ENCODE data around the gene TCOF1.
A peak's percentile ranks its signal among the peaks of the same experiment; 100 is the strongest.

Gene TCOF1

GRCh38 chr5:150315245-150315644 lies 42.3 kb upstream of the TCOF1 start:
- H2BK15ac ChIP-seq (ENCODE audit: low read depth, poor library complexity, severe bottlenecking), result no peak overlapping the region
- no peak overlapping the region for H3K18ac ChIP-seq (ENCODE audit: low read depth in 1 of 2, low read length in 2 of 2)
- no peak overlapping the region for H3K27ac ChIP-seq (ENCODE audit: low read length, poor library complexity, severe bottlenecking)
- H4K8ac ChIP-seq (ENCODE audit: low read length), result no peak overlapping the region
- DNase-seq, result no peak
- H3K9ac ChIP-seq (ENCODE audit: low read length), result no peak overlapping the region
- H3K4me2 ChIP-seq (ENCODE audit: low read length, poor library complexity, severe bottlenecking), result no peak overlapping the region
- H2BK5ac ChIP-seq (ENCODE audit: low read depth, low read length, poor library complexity, severe bottlenecking), result no peak overlapping the region
- no peak overlapping the region for H3K23ac ChIP-seq (ENCODE audit: low read length in 2 of 2)
- no peak overlapping the region for H2BK12ac ChIP-seq (ENCODE audit: low read length in 2 of 2)
- no peak overlapping the region for H3K4me3 ChIP-seq (ENCODE audit: insufficient read depth in 1 of 2, low read depth in 1 of 2, low read length in 2 of 2)
- no peak overlapping the region for H2BK120ac ChIP-seq (ENCODE audit: low read depth, low read length)
- peak overlapping the region; percentile 82 for H2AK5ac ChIP-seq (ENCODE audit: low read length, severe bottlenecking)
- H3K4ac ChIP-seq (ENCODE audit: low read depth in 1 of 2, low read length in 2 of 2), result no peak overlapping the region
- no peak overlapping the region for H3K14ac ChIP-seq (ENCODE audit: low read length in 2 of 2)
- over 99% methylated on average over 3 of the region's 4 CpGs for WGBS
- no peaks in the 10 kb centered on the region for H3K9me3 ChIP-seq (ENCODE audit: control insufficient read depth, low read length)
- no peaks in the 10 kb centered on the region for H3K27me3 ChIP-seq (ENCODE audit: control insufficient read depth in 1 of 2, insufficient read depth in 1 of 2, low read length in 2 of 2)
- H3K36me3 ChIP-seq (ENCODE audit: control insufficient read depth in 1 of 2, insufficient read depth in 2 of 2, low read depth in 1 of 2, low read length in 2 of 2), result no peaks in the 10 kb centered on the region
- H3K4me1 ChIP-seq (ENCODE audit: control insufficient read depth, insufficient read depth, low read depth, low read length), result peaks cover 31% of the 10 kb centered on the region
- H2AFZ ChIP-seq (ENCODE audit: low read depth, low read length), result no peak overlapping the region
- no peaks in the 10 kb centered on the region for H3K79me1 ChIP-seq (replicated peaks; ENCODE audit: low read length, poor library complexity, severe bottlenecking)
- no peak overlapping the region for H4K91ac ChIP-seq (ENCODE audit: low read length)

DNA sequence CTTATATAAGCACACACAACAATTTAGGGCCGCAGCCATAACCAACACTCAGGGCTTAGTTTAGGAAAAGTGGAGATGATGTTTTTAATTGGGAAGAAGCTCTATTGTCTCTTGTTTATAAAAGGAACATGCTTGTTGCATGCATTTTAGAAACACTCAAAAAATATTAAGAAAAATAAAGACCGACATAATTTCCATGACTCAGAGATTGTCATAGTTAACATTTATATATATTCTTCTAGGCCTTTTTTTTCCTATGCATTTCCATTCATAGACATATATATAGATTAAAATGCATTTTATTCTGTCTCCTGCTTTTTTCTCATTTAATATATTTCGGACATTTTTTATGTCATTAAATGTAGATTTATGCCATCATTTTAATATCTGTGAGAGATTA lies 41.2 kb upstream of the TCOF1 start:
- H2BK15ac ChIP-seq (ENCODE audit: low read depth, poor library complexity, severe bottlenecking), result no peak overlapping the region
- no CpG with 5 or more reads among the region's 3 CpGs for WGBS

GRCh38 chr5:150317048-150318003 lies 40.2 kb upstream of the TCOF1 start:
- Histone ChIP-seq H3K36me3 (ENCODE audit: control insufficient read depth in 1 of 2, insufficient read depth in 2 of 2, low read depth in 1 of 2, low read length in 2 of 2) (no peaks in the 10 kb centered on the region), H3K4me2 (ENCODE audit: low read length, poor library complexity, severe bottlenecking) (peak overlapping the region; percentile 1), H3K9ac (ENCODE audit: low read length) (peak overlapping the region; percentile 64), H4K8ac (ENCODE audit: low read length) (peak overlapping the region; percentile 8), H2BK15ac (ENCODE audit: low read depth, poor library complexity, severe bottlenecking) (peak overlapping the region; percentile 38), H2BK5ac (ENCODE audit: low read depth, low read length, poor library complexity, severe bottlenecking) (peak overlapping the region; percentile 58), H2BK120ac (ENCODE audit: low read depth, low read length) (peak overlapping the region; percentile 22), H2AK5ac (ENCODE audit: low read length, severe bottlenecking) (peak overlapping the region; percentile 93), H3K9me3 (ENCODE audit: control insufficient read depth, low read length) (no peaks in the 10 kb centered on the region), H3K18ac (ENCODE audit: low read depth in 1 of 2, low read length in 2 of 2) (peak overlapping the region; percentile 34 to 67), H3K79me1 (replicated peaks; ENCODE audit: low read length, poor library complexity, severe bottlenecking) (no peaks in the 10 kb centered on the region), H3K27ac (ENCODE audit: low read length, poor library complexity, severe bottlenecking) (peak overlapping the region; percentile 91), H3K4me3 (ENCODE audit: insufficient read depth in 1 of 2, low read depth in 1 of 2, low read length in 2 of 2) (peak overlapping the region in 1 of 2 experiments; percentile 55), H3K4me1 (ENCODE audit: control insufficient read depth, insufficient read depth, low read depth, low read length) (peaks cover 29% of the 10 kb centered on the region), H3K4ac (ENCODE audit: low read depth in 1 of 2, low read length in 2 of 2) (no peak overlapping the region), H3K27me3 (ENCODE audit: control insufficient read depth in 1 of 2, insufficient read depth in 1 of 2, low read length in 2 of 2) (no peaks in the 10 kb centered on the region), H4K91ac (ENCODE audit: low read length) (peak overlapping the region; percentile 12), H3K14ac (ENCODE audit: low read length in 2 of 2) (no peak overlapping the region), H3K23ac (ENCODE audit: low read length in 2 of 2) (no peak overlapping the region), H2AFZ (ENCODE audit: low read depth, low read length) (no peak overlapping the region), H2BK12ac (ENCODE audit: low read length in 2 of 2) (peak overlapping the region in 1 of 2 experiments; percentile 50)
- WGBS, result 3% methylated on average over 11 of the region's 11 CpGs
- peak; percentile 98 for DNase-seq

More for the DNA sequence above, 41.2 kb upstream of the TCOF1 start:
- no peak overlapping the region for H3K4ac ChIP-seq (ENCODE audit: low read depth in 1 of 2, low read length in 2 of 2)
- no peak overlapping the region for H4K91ac ChIP-seq (ENCODE audit: low read length)
- no peak overlapping the region for H2AFZ ChIP-seq (ENCODE audit: low read depth, low read length)
- H3K79me1 ChIP-seq (replicated peaks; ENCODE audit: low read length, poor library complexity, severe bottlenecking), result no peaks in the 10 kb centered on the region
- H2BK12ac ChIP-seq (ENCODE audit: low read length in 2 of 2), result no peak overlapping the region
- no peak overlapping the region for H3K23ac ChIP-seq (ENCODE audit: low read length in 2 of 2)
- H3K27ac ChIP-seq (ENCODE audit: low read length, poor library complexity, severe bottlenecking), result peak overlapping the region; percentile 91
- H3K4me1 ChIP-seq (ENCODE audit: control insufficient read depth, insufficient read depth, low read depth, low read length), result peaks cover 30% of the 10 kb centered on the region
- H2BK120ac ChIP-seq (ENCODE audit: low read depth, low read length), result no peak overlapping the region
- H3K18ac ChIP-seq (ENCODE audit: low read depth in 1 of 2, low read length in 2 of 2), result no peak overlapping the region
- no peaks in the 10 kb centered on the region for H3K27me3 ChIP-seq (ENCODE audit: control insufficient read depth in 1 of 2, insufficient read depth in 1 of 2, low read length in 2 of 2)
- H3K4me3 ChIP-seq (ENCODE audit: insufficient read depth in 1 of 2, low read depth in 1 of 2, low read length in 2 of 2), result no peak overlapping the region
- H3K14ac ChIP-seq (ENCODE audit: low read length in 2 of 2), result no peak overlapping the region
- H3K9me3 ChIP-seq (ENCODE audit: control insufficient read depth, low read length), result no peaks in the 10 kb centered on the region
- no peaks in the 10 kb centered on the region for H3K36me3 ChIP-seq (ENCODE audit: control insufficient read depth in 1 of 2, insufficient read depth in 2 of 2, low read depth in 1 of 2, low read length in 2 of 2)
- no peak for DNase-seq
- no peak overlapping the region for H2BK5ac ChIP-seq (ENCODE audit: low read depth, low read length, poor library complexity, severe bottlenecking)
- no peak overlapping the region for H3K9ac ChIP-seq (ENCODE audit: low read length)
- H4K8ac ChIP-seq (ENCODE audit: low read length), result no peak overlapping the region
- no peak overlapping the region for H3K4me2 ChIP-seq (ENCODE audit: low read length, poor library complexity, severe bottlenecking)
- no peak overlapping the region for H2AK5ac ChIP-seq (ENCODE audit: low read length, severe bottlenecking)

All from mesenchymal stem cell (in vitro differentiated cells and primary cell).